Stomach (tissue), 4 donors: Measurements from ENCODE around the gene EGF.

Source experiments
- EP300 ChIP-seq: sonication (generic); formaldehyde crosslinking; IDR thresholded peaks from one replicate; pipeline ENCODE4 v1.6.1; 2017; ENCODE audit warnings: antibody characterized with exemption
- POLR2A ChIP-seq, 4 donors: fragments of 450-650 bp; IDR thresholded peaks; one replicate each; pipeline ENCODE4 v1.6.1; 2016; ENCODE audit warnings: antibody characterized with exemption in 4 of 4, control low read depth in 2 of 4, mild to moderate bottlenecking in 1 of 4, moderate library complexity in 1 of 4
- POLR2AphosphoS5 ChIP-seq, 3 donors: sonication (generic); formaldehyde crosslinking; IDR thresholded peaks; one replicate each; pipeline ENCODE4 v1.6.1; 2016; ENCODE audit warnings: antibody characterized with exemption in 3 of 3
- TF ChIP-seq, protein P1 (sequence below), 7 experiments: fragments of 450-650 bp in 4 of 7; fragments of 200-600 bp in 3 of 7; sonication (generic) in 3 of 7; IDR thresholded peaks; one replicate each; pipeline ENCODE4 v1.5.1; 2016 to 2019; ENCODE audit warnings: antibody characterized with exemption in 7 of 7, control low read depth in 2 of 7, mild to moderate bottlenecking in 1 of 7

DNA sequence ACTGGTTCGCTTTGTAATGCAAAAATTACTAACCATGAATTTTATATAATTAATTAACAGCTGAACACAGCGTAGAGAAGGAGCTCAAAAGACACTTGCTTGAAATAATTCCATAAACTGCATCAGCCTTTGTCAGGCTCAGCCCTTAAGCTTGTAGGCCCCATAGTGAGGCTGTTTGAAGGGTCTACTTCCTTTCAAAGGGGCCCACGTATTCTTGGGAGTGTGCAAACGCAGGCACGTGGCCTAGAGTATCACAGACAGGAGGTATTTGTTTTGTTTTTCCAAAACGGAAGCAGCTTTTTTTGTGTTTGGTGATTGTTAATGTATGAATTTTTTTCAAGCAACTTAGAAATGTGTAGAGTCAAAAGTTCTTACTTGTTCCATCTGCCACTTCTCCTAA is 25.6 kb upstream of the EGF start:
- TF ChIP-seq, protein P1, sequence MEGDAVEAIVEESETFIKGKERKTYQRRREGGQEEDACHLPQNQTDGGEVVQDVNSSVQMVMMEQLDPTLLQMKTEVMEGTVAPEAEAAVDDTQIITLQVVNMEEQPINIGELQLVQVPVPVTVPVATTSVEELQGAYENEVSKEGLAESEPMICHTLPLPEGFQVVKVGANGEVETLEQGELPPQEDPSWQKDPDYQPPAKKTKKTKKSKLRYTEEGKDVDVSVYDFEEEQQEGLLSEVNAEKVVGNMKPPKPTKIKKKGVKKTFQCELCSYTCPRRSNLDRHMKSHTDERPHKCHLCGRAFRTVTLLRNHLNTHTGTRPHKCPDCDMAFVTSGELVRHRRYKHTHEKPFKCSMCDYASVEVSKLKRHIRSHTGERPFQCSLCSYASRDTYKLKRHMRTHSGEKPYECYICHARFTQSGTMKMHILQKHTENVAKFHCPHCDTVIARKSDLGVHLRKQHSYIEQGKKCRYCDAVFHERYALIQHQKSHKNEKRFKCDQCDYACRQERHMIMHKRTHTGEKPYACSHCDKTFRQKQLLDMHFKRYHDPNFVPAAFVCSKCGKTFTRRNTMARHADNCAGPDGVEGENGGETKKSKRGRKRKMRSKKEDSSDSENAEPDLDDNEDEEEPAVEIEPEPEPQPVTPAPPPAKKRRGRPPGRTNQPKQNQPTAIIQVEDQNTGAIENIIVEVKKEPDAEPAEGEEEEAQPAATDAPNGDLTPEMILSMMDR (IDR thresholded peaks at IDR 0.05) = no peak
- TF ChIP-seq POLR2A (IDR thresholded peaks at IDR 0.05) (no peak), EP300 (no peak), POLR2AphosphoS5 (IDR thresholded peaks at IDR 0.05) (no peak)
